ENCODE results near the gene FTSJ1.
A peak's percentile ranks its signal among the peaks of the same experiment; 100 is the strongest.

The FTSJ1 gene

DNA sequence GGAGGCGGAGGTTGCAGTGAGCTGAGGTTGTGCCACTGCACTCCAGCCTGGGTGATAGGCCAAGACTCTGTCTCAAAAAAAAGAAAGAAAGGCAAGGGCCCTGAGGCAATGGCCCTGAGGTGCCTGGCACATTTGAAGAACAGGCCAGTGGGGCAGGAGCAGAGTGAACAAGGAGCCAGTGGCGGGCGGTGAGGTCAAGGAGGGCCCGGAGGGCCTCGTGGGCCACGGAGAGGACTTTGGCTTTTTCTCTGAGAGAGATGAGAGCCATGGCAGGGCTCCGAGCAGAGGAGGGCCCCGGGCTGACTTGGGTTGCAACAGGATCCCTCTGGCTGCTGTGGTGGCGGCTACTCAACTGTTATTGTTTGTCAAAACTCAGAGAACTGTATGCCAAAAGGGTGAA is 13.3 kb downstream of the FTSJ1 start:
- no peak for DNase-seq (ENCODE audit: low read depth)
- H3K4me3 ChIP-seq (ENCODE audit: low read length) = no peak overlapping the region
- no peak for TF ChIP-seq CTCF (conservative IDR thresholded peaks at IDR 0.05; ENCODE audit: low read depth, low read length)

- no peak overlapping the region for H3K4me3 ChIP-seq (ENCODE audit: low read length)
- no peak for DNase-seq (ENCODE audit: low read depth)
- no peak for TF ChIP-seq CTCF (conservative IDR thresholded peaks at IDR 0.05; ENCODE audit: low read depth, low read length)
Observed at GRCh38 chrX:48489892-48490291, 13.9 kb downstream of the FTSJ1 start.

GRCh38 chrX:48490661-48491060 is 14.7 kb downstream of the FTSJ1 start:
- no peak for TF ChIP-seq CTCF (conservative IDR thresholded peaks at IDR 0.05; ENCODE audit: low read depth, low read length)
- DNase-seq (ENCODE audit: low read depth) = no peak
- no peak overlapping the region for H3K4me3 ChIP-seq (ENCODE audit: low read length)

DNA sequence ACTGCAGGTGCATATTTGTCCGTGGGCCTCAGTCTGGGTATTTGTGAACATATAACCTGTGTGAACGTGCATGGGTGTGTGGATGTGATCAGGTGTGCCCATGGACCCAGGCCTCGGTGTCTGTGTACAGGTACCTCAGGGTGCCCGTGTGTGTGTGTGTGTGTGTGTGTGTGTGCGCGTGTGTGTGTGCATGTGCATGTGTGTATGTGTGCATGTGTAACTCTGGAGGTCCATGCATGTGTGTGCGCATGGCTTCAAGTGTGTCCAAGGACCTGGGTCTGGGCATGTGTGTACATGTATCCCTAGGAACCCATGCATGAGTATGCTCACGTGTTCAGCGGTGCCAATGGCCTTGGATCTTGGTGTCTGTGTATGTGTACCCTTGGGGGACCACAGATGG is 15.8 kb downstream of the FTSJ1 start:
- no peak for TF ChIP-seq CTCF (conservative IDR thresholded peaks at IDR 0.05; ENCODE audit: low read depth, low read length)
- H3K4me3 ChIP-seq (ENCODE audit: low read length) = no peak overlapping the region
- DNase-seq (ENCODE audit: low read depth) = no peak

DNA sequence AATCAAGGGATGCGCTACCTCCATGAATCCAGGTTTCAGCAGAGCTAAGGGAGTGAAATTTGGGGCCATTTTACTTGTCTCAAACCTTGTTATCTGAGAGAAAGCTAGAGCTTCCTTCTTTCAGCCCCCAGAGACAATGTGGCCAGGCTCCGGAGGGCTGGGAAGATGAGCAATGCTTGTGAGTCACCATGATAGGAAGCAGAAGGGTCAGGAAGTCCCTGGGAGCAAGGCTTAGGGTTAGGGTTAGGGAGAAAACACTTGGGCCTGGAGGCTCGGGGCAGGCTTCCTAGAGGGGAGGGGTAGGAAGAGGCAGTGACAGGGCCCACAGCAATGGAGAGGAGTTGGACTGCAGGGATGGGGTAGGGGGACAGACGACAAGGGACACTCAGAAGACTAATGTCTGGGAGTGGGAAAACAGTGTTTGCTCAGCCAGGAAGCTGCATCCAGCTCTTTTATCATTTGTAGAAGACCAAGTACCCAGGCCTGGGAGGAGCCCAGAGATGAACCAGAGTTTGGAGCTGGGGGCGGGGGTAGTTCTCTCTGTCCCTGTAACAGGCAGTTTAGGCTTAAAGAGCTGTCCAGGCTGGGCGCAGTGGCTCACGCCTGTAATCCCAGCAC is 16.4 kb downstream of the FTSJ1 start:
- no peak for TF ChIP-seq CTCF (conservative IDR thresholded peaks at IDR 0.05; ENCODE audit: low read depth, low read length)
- no peak for DNase-seq (ENCODE audit: low read depth)

GRCh38 chrX:48493890-48494364 is 17.9 kb downstream of the FTSJ1 start:
- TF ChIP-seq CTCF (conservative IDR thresholded peaks at IDR 0.05; ENCODE audit: low read depth, low read length) = peak; percentile 45
- no peak overlapping the region for H3K4me3 ChIP-seq (ENCODE audit: low read length)
- no peak for DNase-seq (ENCODE audit: low read depth)

More for the DNA sequence above, 16.4 kb downstream of the FTSJ1 start:
- no peak overlapping the region for H3K4me3 ChIP-seq (ENCODE audit: low read length)

DNA sequence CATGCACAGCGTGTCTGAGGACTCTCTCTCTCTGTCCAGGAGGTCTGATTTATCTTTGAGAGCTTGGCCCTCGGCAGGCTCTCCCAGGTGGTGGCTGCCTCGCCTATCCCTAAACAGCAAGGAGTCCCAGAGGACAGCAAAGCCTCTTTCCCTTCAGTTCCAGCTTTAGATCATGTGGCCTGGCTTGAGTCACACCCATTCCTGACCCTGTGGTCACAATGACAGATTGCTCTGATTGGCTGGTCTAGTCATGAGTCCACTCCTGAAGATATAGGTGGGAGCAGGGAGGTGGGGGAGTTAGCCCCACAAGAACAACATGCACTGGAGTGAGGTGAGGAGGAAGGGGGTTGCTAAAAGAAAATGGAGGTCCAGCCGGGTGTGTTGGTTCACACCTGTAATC is 20.7 kb downstream of the FTSJ1 start:
- no peak overlapping the region for H3K4me3 ChIP-seq (ENCODE audit: low read length)
- DNase-seq (ENCODE audit: low read depth) = no peak
- no peak for TF ChIP-seq CTCF (conservative IDR thresholded peaks at IDR 0.05; ENCODE audit: low read depth, low read length)
